Breast epithelium (tissue), 4 donors: ENCODE results near the gene ACAN. TPM values are rescaled to one million over a fixed set of nuclear protein-coding genes. Genes with fewer than 3 reads are reported as not detected.
A peak's percentile ranks its signal among the peaks of the same experiment; 100 is the strongest.

Source experiments
- DNase-seq, 2 donors: peaks; one replicate each; pipeline ENCODE4 v3.0.0-alpha.2; 2019; ENCODE audit warnings: low spot score in 2 of 2
- H3K27ac ChIP-seq, 2 donors: fragments of 200-600 bp; sonication (generic) in 1 of 2; one replicate each; pipeline ENCODE4 v1.5.1; 2016 to 2019; ENCODE audit warnings: mild to moderate bottlenecking in 1 of 2
- H3K27me3 ChIP-seq, 2 donors: fragments of 200-600 bp; sonication (generic) in 1 of 2; one replicate each; pipeline versions ENCODE4 v1.5.1 to v1.6.0; 2017 to 2019; ENCODE audit warnings: control low read depth in 1 of 2, mild to moderate bottlenecking in 1 of 2
- H3K36me3 ChIP-seq: fragments of 200-600 bp; one replicate; pipeline ENCODE4 v1.5.1; 2019
- H3K4me1 ChIP-seq, 2 donors: fragments of 200-600 bp; sonication (generic); one replicate each; pipeline ENCODE4 v1.5.1; 2016 to 2019; ENCODE audit warnings: control low read depth in 1 of 2
- H3K4me3 ChIP-seq, 3 donors: fragments of 200-600 bp; sonication (generic); 1 replicate in 2 of 3; 2 replicates in 1 of 3; pipeline ENCODE4 v1.5.1; 2016 to 2019; ENCODE audit warnings: mild to moderate bottlenecking in 3 of 3, moderate library complexity in 2 of 3
- H3K9me3 ChIP-seq, 2 donors: fragments of 200-600 bp; sonication (generic) in 1 of 2; one replicate each; pipeline ENCODE4 v1.5.1; 2016 to 2019; ENCODE audit warnings: control low read depth in 1 of 2
- CTCF ChIP-seq, 3 donors: fragments of 450-650 bp; IDR thresholded peaks; one replicate each; pipeline ENCODE4 v1.5.1; 2016 to 2017; ENCODE audit warnings: antibody characterized with exemption in 3 of 3, mild to moderate bottlenecking in 3 of 3, moderate library complexity in 3 of 3
- POLR2A ChIP-seq: fragments of 450-650 bp; IDR thresholded peaks from one replicate; pipeline ENCODE4 v1.6.1; 2016; ENCODE audit warnings: antibody characterized with exemption, mild to moderate bottlenecking, moderate library complexity
- POLR2AphosphoS5 ChIP-seq, 3 donors: sonication (generic); formaldehyde crosslinking; IDR thresholded peaks; one replicate each; pipeline ENCODE4 v1.6.1; 2017; ENCODE audit warnings: antibody characterized with exemption in 3 of 3
- intact Hi-C: fragments of 100-400 bp; cut with DNase I; formaldehyde crosslinking; loops from one replicate; pipeline ENCODE4 v1.15.1; 2023; ENCODE audit warnings: low total_unique reads
- total RNA-seq, 3 donors: library from RNA; depleted of rRNA; stranded (reverse); fragments of >200 nt; gene quantifications; one replicate each; pipeline ENCODE4 v1.1.0, GENCODE V29; 2016

ACAN gene
- total RNA-seq, 3 donors from 2014 or later = under 0.01 TPM; not detected in 2

- H3K27ac ChIP-seq = no peak overlapping the region
- H3K27me3 ChIP-seq = no peaks in the 10 kb centered on the region
- no peak overlapping the region for H3K4me3 ChIP-seq
- intact Hi-C loops = loop anchor here (10.0 kb wide), 1 partner anchor 262 kb away; no protein-coding TSS in a partner anchor
- no peak for DNase-seq
- H3K9me3 ChIP-seq = no peaks in the 10 kb centered on the region
- no peaks in the 10 kb centered on the region for H3K36me3 ChIP-seq
- H3K4me1 ChIP-seq = peaks cover 0 to 4% of the 10 kb centered on the region in 2 donors
- no peak for TF ChIP-seq POLR2A
- no peak for TF ChIP-seq POLR2AphosphoS5 (IDR thresholded peaks at IDR 0.05)
- no peak for TF ChIP-seq CTCF (IDR thresholded peaks at IDR 0.05)
Observed at GRCh38 chr15:88902846-88903245, 99.6 kb downstream of the ACAN start.

GRCh38 chr15:88904257-88904623, 101.0 kb downstream of the ACAN start:
- Histone ChIP-seq H3K36me3 (no peaks in the 10 kb centered on the region), H3K9me3 (no peaks in the 10 kb centered on the region), H3K27me3 (no peaks in the 10 kb centered on the region), H3K4me3 (no peak overlapping the region), H3K27ac (no peak overlapping the region), H3K4me1 (peaks cover 0 to 15% of the 10 kb centered on the region in 2 donors)
- TF ChIP-seq POLR2AphosphoS5 (IDR thresholded peaks at IDR 0.05) (no peak), CTCF (IDR thresholded peaks at IDR 0.05) (no peak), POLR2A (no peak)
- intact Hi-C loops = loop anchor here (10.0 kb wide), 1 partner anchor 261 kb away; no protein-coding TSS in a partner anchor
- no peak for DNase-seq

- H3K36me3 ChIP-seq = no peaks in the 10 kb centered on the region
- no peaks in the 10 kb centered on the region for H3K9me3 ChIP-seq
- H3K27ac ChIP-seq = peak overlapping the region; percentile 45 to 48
- peaks cover 0 to 15% of the 10 kb centered on the region in 2 donors for H3K4me1 ChIP-seq
- TF ChIP-seq CTCF (IDR thresholded peaks at IDR 0.05) = peak; percentile 93 to 98 (median 94)
- TF ChIP-seq POLR2A = no peak
- TF ChIP-seq POLR2AphosphoS5 (IDR thresholded peaks at IDR 0.05) = no peak
- no peaks in the 10 kb centered on the region for H3K27me3 ChIP-seq
- intact Hi-C loops = loop anchor here (5.0 to 10.0 kb wide), 2 partner anchors 113 to 260 kb away; no protein-coding TSS in a partner anchor
- peak; percentile 71 to 81 for DNase-seq
- H3K4me3 ChIP-seq = peak overlapping the region in 1 of 3 donors; percentile 2
Observed at GRCh38 chr15:88904624-88905327, 101.5 kb downstream of the ACAN start.

- intact Hi-C loops = loop anchor here (5.0 to 10.0 kb wide), 2 partner anchors 112 to 259 kb away; no protein-coding TSS in a partner anchor
- no peaks in the 10 kb centered on the region for H3K36me3 ChIP-seq
- no peak overlapping the region for H3K4me3 ChIP-seq
- H3K27me3 ChIP-seq = no peaks in the 10 kb centered on the region
- no peaks in the 10 kb centered on the region for H3K9me3 ChIP-seq
- no peak for DNase-seq
- H3K4me1 ChIP-seq = peaks cover 4 to 15% of the 10 kb centered on the region in 2 donors
- H3K27ac ChIP-seq = peak overlapping the region; percentile 48 to 52
- TF ChIP-seq POLR2AphosphoS5 (IDR thresholded peaks at IDR 0.05) = no peak
- no peak for TF ChIP-seq POLR2A
Observed at GRCh38 chr15:88905576-88905975, 102.3 kb downstream of the ACAN start.

- intact Hi-C loops = loop anchor here (5.0 to 10.0 kb wide), 2 partner anchors 111 to 259 kb away; no protein-coding TSS in a partner anchor
- no peak for TF ChIP-seq POLR2AphosphoS5 (IDR thresholded peaks at IDR 0.05)
- TF ChIP-seq CTCF (IDR thresholded peaks at IDR 0.05) = no peak
- no peak overlapping the region for H3K4me3 ChIP-seq
- peaks cover 4 to 15% of the 10 kb centered on the region in 2 donors for H3K4me1 ChIP-seq
- no peaks in the 10 kb centered on the region for H3K27me3 ChIP-seq
- no peaks in the 10 kb centered on the region for H3K36me3 ChIP-seq
- H3K27ac ChIP-seq = peak overlapping the region; percentile 48 to 52
- no peak for DNase-seq
- no peaks in the 10 kb centered on the region for H3K9me3 ChIP-seq
Observed at GRCh38 chr15:88906130-88906529, 102.9 kb downstream of the ACAN start.
